ENCODE measurements around the gene ACSL4.

- TF ChIP-seq POLR2AphosphoS5 (IDR thresholded peaks at IDR 0.05; ENCODE audit: low read depth, low read length) (no peak), CTCF (IDR thresholded peaks at IDR 0.05) (no peak), REST (IDR thresholded peaks at IDR 0.05; ENCODE audit: insufficient read depth in 1 of 2, low read depth in 2 of 2, low read length in 1 of 2) (no peak), SIN3A (IDR thresholded peaks at IDR 0.05; ENCODE audit: borderline replicate concordance, insufficient read depth, low read depth, low read length) (no peak)
Observed at GRCh38 chrX:109691277-109691676, 41.8 kb downstream of the ACSL4 start.

Data from Panc1 (cell line).